Colonic mucosa (tissue), 4 donors: ENCODE measurements around the gene CDCA4. TPM values are rescaled to one million over a fixed set of nuclear protein-coding genes. Genes with fewer than 3 reads are reported as not detected.

Experiments used
- DNase-seq: peaks from one replicate; pipeline ENCODE4 v3.0.0-alpha.2; 2020
- H3K27ac ChIP-seq: fragments of 200-600 bp; one replicate; pipeline ENCODE4 v1.8.0; 2021
- H3K27me3 ChIP-seq: fragments of 200-600 bp; one replicate; pipeline ENCODE4 v1.8.0; 2021
- H3K36me3 ChIP-seq: fragments of 200-600 bp; one replicate; pipeline ENCODE4 v1.8.0; 2021
- H3K4me1 ChIP-seq: fragments of 200-600 bp; one replicate; pipeline ENCODE4 v1.8.0; 2021; ENCODE audit warnings: mild to moderate bottlenecking
- H3K4me3 ChIP-seq: fragments of 200-600 bp; one replicate; pipeline ENCODE4 v1.8.0; 2021
- H3K9ac ChIP-seq, 2 donors: one replicate each; pipeline ENCODE4 v1.7.0; 2013; ENCODE audit warnings: control low read depth in 2 of 2, low read depth in 2 of 2, low read length in 2 of 2
- H3K9me3 ChIP-seq: fragments of 200-600 bp; one replicate; pipeline ENCODE4 v1.8.0; 2021
- intact Hi-C: fragments of 100-400 bp; cut with DNase I; formaldehyde crosslinking; loops from one replicate; pipeline ENCODE4 v1.14.1; 2022
- total RNA-seq, 2 donors: library from RNA; stranded (reverse); fragmentation: NEBNext Ultra II Directional in 1 of 2; extraction: Animal tissue kit (Norgen Biotek cat#: 25700) in 1 of 2; gene quantifications; one replicate each; pipeline ENCODE4 v1.2.1, GENCODE V29; 2021
- TF ChIP-seq, protein P1 (sequence below): fragments of 200-600 bp; IDR thresholded peaks from one replicate; pipeline ENCODE4 v1.8.0; 2022; ENCODE audit warnings: antibody characterized with exemption, mild to moderate bottlenecking
- donor health status: healthy.
- donor health status: DM: no; HTN: no; CAD: no.
- donor health status: DM: no; HTN: no; CAD: no.

The CDCA4 gene
- total RNA-seq, 2 donors from 2014 or later: 8.3 to 16.3 TPM

DNA sequence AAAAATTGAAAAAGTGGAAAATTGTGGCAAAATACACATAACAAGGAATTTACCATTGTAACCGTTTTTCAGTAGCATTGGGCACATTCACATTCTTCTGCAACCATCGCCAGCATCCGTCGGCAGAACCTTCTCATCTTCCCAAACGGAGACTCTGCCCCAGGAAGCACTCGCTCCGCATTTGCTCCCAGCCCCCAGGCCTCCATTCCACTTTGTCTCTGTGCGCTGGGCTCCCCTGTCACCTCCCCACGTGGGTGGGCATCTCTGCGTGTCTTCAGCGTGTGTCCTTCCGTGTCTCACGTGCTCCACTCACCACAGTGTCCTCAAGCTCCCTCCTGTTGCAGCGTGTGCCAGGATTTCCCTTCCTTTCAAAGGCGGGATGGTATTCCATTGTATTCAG lies 34.5 kb upstream of the CDCA4 start:
- Histone ChIP-seq H3K9me3 (no peaks in the 10 kb centered on the region), H3K27me3 (no peaks in the 10 kb centered on the region), H3K4me3 (no peak overlapping the region), H3K36me3 (no peaks in the 10 kb centered on the region), H3K27ac (no peak overlapping the region), H3K9ac (no peak overlapping the region), H3K4me1 (no peaks in the 10 kb centered on the region)
- DNase-seq: no peak
- intact Hi-C loops: loop anchor here (10.0 kb wide), 1 partner anchor 281 kb away; no protein-coding TSS in a partner anchor
- TF ChIP-seq, protein P1, sequence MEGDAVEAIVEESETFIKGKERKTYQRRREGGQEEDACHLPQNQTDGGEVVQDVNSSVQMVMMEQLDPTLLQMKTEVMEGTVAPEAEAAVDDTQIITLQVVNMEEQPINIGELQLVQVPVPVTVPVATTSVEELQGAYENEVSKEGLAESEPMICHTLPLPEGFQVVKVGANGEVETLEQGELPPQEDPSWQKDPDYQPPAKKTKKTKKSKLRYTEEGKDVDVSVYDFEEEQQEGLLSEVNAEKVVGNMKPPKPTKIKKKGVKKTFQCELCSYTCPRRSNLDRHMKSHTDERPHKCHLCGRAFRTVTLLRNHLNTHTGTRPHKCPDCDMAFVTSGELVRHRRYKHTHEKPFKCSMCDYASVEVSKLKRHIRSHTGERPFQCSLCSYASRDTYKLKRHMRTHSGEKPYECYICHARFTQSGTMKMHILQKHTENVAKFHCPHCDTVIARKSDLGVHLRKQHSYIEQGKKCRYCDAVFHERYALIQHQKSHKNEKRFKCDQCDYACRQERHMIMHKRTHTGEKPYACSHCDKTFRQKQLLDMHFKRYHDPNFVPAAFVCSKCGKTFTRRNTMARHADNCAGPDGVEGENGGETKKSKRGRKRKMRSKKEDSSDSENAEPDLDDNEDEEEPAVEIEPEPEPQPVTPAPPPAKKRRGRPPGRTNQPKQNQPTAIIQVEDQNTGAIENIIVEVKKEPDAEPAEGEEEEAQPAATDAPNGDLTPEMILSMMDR: no peak

DNA sequence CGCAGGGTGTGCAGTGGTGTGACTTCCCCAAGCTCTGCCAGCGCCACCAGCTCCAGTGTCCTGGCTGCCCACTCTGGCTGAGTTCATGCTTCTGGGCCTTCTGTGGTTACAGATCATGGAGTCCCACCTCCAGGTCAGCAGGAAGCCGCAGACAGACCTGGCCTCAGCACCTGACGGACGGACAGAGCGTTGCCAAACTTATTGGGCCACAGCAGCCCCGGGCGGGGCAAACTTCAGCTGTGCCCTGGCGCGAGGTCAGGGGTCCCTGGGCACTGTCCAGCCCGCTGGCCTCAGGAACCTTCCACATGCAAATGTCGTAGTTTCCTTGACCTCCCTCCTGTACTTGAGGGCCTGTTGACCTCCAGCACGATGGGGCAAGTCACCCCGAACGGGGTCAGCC lies 33.1 kb upstream of the CDCA4 start:
- intact Hi-C loops: loop anchor here (10.0 kb wide), 1 partner anchor 279 kb away; no protein-coding TSS in a partner anchor
- Histone ChIP-seq H3K9ac (no peak overlapping the region), H3K36me3 (no peaks in the 10 kb centered on the region), H3K27me3 (no peaks in the 10 kb centered on the region), H3K4me1 (no peaks in the 10 kb centered on the region), H3K27ac (no peak overlapping the region), H3K9me3 (no peaks in the 10 kb centered on the region), H3K4me3 (no peak overlapping the region)
- DNase-seq: no peak
- TF ChIP-seq, protein P1: no peak

DNA sequence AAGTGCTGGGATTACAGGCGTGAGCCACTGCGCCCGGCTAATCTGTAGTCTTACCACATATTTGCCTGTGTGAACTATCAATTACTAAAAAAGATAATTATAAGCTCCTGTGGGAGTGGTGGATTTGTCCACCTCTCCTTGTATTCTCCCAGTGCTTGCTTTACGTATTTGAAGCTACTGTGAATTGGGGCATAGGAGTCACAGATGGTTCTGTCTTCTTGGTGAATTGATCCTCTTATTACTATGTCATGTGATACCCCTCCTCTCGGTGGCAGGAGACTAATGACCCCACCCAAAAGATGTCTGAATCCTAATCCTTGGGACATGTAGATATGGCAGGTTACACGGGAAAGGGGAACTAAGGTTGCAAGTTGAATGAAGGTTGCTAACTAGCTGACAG lies 32.5 kb upstream of the CDCA4 start:
- Histone ChIP-seq H3K9me3 (no peaks in the 10 kb centered on the region), H3K4me3 (no peak overlapping the region), H3K27ac (no peak overlapping the region), H3K27me3 (no peaks in the 10 kb centered on the region), H3K36me3 (no peaks in the 10 kb centered on the region), H3K9ac (no peak overlapping the region), H3K4me1 (no peaks in the 10 kb centered on the region)
- TF ChIP-seq, protein P1: no peak
- DNase-seq: no peak
- intact Hi-C loops: loop anchor here (10.0 kb wide), 1 partner anchor 279 kb away; no protein-coding TSS in a partner anchor

DNA sequence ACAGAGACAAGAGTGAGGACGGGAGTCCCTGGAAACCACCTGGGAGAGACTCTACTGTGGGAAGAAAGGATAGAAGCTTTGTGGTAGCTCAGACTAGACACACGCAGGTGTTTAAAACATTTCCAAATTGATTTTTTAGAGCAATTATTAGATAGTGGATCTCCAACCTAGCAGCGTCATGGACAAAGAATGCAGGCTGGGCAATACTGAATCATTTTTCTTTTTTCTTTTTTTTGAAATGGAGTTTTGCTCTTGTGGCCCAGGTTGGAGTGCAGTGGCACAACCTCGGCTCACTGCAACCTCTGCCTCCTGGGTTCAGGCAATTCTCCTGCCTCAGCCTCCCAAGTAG lies 31.2 kb upstream of the CDCA4 start:
- no peaks in the 10 kb centered on the region for H3K36me3 ChIP-seq
- intact Hi-C loops: loop anchor here (10.0 kb wide), 1 partner anchor 277 kb away; no protein-coding TSS in a partner anchor
- DNase-seq: no peak
- H3K9ac ChIP-seq: no peak overlapping the region
- no peaks in the 10 kb centered on the region for H3K27me3 ChIP-seq
- no peaks in the 10 kb centered on the region for H3K4me1 ChIP-seq
- no peak overlapping the region for H3K4me3 ChIP-seq
- H3K9me3 ChIP-seq: no peaks in the 10 kb centered on the region
- no peak overlapping the region for H3K27ac ChIP-seq
- TF ChIP-seq, protein P1: no peak

DNA sequence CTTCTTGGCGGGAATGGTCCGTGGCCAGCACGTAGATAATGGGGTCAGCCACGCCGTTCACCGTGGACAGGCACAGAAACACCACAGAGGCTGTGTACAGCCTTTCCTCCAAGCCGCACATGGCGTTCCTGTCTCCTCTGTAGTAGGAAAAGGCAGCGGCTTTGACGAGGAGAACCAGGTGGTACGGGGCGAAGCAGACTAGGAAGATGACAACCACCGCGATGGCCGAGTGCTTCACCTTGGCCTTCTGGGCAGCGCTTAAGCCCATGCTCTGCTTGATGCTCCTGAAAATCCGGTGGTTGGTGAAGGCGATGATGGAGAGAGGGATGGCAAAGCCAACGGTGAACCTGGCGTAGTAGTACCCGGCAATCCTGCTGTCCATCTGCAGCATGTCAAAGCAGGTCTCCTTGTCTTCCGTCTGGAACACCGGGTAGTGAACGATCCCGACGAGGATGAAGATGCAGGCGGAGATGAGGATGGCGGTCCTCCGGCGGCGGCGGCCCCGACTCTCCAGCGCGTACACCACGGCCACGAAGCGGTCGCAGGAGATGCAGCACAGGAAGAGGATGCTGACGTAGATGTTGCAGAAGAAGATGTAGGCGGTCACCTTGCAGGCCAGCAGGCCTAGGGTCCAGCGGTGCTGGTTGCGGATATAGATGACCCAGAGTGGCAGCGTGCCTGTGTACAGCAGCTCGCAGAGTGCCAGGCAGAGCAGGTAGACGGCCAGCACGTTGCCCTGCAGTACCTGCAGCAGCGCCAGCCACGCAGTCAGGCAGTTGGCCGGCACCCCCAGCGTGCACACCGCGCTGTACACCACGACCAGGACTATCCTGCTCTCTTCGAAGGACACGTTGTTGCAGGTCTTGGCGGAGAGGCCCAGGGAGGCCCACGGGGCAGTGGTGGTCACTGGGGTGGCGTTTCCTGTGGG lies 30.6 kb upstream of the CDCA4 start:
- no peaks in the 10 kb centered on the region for H3K9me3 ChIP-seq
- no peak overlapping the region for H3K4me3 ChIP-seq
- no peaks in the 10 kb centered on the region for H3K4me1 ChIP-seq
- no peaks in the 10 kb centered on the region for H3K36me3 ChIP-seq
- no peaks in the 10 kb centered on the region for H3K27me3 ChIP-seq
- DNase-seq: no peak
- intact Hi-C loops: loop anchor here (10.0 kb wide), 1 partner anchor 277 kb away; no protein-coding TSS in a partner anchor
- TF ChIP-seq, protein P1: no peak
- H3K27ac ChIP-seq: no peak overlapping the region
- no peak overlapping the region for H3K9ac ChIP-seq
